Measurements from ENCODE around the gene CNN3. TPM values are rescaled to one million over a fixed set of nuclear protein-coding genes. Genes with fewer than 3 reads are reported as not detected.

CNN3 gene
- total RNA-seq, 1 experiment from 2014 or later, result 260 TPM

DNA sequence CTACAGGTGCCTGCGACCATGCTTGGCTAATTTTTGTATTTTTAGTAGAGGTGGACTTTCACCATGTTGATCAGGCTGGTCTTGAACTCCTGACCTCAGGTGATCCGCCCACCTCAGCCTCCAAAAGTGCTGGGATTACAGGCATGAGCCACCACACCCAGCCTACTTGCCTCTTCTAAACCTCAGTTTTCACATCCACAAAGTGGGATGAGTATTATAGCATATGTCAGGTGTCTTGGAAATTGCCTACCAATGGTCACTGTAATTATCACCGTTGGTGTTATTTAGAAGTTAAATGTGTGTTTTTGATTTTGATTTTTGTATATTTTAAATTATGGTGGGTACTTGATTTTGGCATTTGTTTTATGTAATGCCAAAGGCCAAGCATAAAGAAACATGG is 70.0 kb downstream of the CNN3 start:
- no peak for DNase-seq (ENCODE audit: low spot score)
- H3K27ac ChIP-seq (ENCODE audit: low read depth, low read length, poor library complexity, severe bottlenecking), result no peak overlapping the region
- no peak overlapping the region for H3K4me3 ChIP-seq (ENCODE audit: low read depth, low read length, poor library complexity, severe bottlenecking)
- no TSS peak for BruUV-seq (replicated peaks)
- CTCF ChIA-PET, result interaction anchor here (0.7 to 4.6 kb wide), 3 partner anchors 186 to 377 kb away, joined by 4 to 103 read pairs (median 4); no protein-coding TSS in a partner anchor
- no peak for TF ChIP-seq EZH2 (IDR thresholded peaks at IDR 0.05; ENCODE audit: borderline replicate concordance, low read depth, low read length, poor library complexity, severe bottlenecking)
- no peaks in the 10 kb centered on the region for H3K4me1 ChIP-seq (ENCODE audit: insufficient read depth, low read length, poor library complexity, severe bottlenecking)
- no peaks in the 10 kb centered on the region for H3K36me3 ChIP-seq (ENCODE audit: insufficient read depth, low read length, poor library complexity, severe bottlenecking)
- no peaks in the 10 kb centered on the region for H3K9me3 ChIP-seq (ENCODE audit: low read depth, low read length, poor library complexity, severe bottlenecking)
- no peaks in the 10 kb centered on the region for H3K27me3 ChIP-seq (replicated peaks; ENCODE audit: insufficient read depth, low read depth, low read length, poor library complexity)
- intact Hi-C loops (cut with micrococcal nuclease; ENCODE audit: unreplicated experiment), result no loop called here
- POLR2A ChIA-PET (ENCODE audit: low non-redundant PET), result no interaction called here

DNA sequence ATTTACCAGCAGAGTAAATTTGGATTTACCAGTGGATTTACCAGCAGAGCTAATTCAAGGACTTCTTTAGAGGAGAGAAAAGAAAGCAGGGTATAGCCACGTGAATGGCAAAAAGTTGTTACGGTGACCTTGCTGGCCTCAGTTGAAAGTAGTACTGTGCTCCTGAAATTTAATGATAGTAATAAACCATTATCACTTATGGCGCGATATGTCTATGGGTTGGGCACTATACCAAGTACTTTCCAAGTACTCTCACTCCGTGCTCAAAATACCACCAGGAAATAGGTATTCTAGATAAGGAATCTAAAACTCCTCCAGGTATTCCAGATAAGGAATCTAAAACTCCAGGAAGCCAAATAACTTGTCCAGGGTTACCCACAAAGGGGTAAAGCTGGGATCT is 70.9 kb downstream of the CNN3 start:
- ChIA-PET POLR2A (ENCODE audit: low non-redundant PET) (no interaction called here), CTCF (interaction anchor here (2.7 to 4.6 kb wide), 2 partner anchors 185 to 187 kb away, joined by 103 to 118 read pairs; no protein-coding TSS in a partner anchor)
- Histone ChIP-seq H3K27ac (ENCODE audit: low read depth, low read length, poor library complexity, severe bottlenecking) (no peak overlapping the region), H3K4me3 (ENCODE audit: low read depth, low read length, poor library complexity, severe bottlenecking) (no peak overlapping the region), H3K27me3 (replicated peaks; ENCODE audit: insufficient read depth, low read depth, low read length, poor library complexity) (no peaks in the 10 kb centered on the region), H3K36me3 (ENCODE audit: insufficient read depth, low read length, poor library complexity, severe bottlenecking) (no peaks in the 10 kb centered on the region), H3K4me1 (ENCODE audit: insufficient read depth, low read length, poor library complexity, severe bottlenecking) (no peaks in the 10 kb centered on the region), H3K9me3 (ENCODE audit: low read depth, low read length, poor library complexity, severe bottlenecking) (no peaks in the 10 kb centered on the region)
- no peak for DNase-seq (ENCODE audit: low spot score)
- intact Hi-C loops (cut with micrococcal nuclease; ENCODE audit: unreplicated experiment), result no loop called here
- TF ChIP-seq EZH2 (IDR thresholded peaks at IDR 0.05; ENCODE audit: borderline replicate concordance, low read depth, low read length, poor library complexity, severe bottlenecking), result no peak
- TF ChIP-seq, protein P1, sequence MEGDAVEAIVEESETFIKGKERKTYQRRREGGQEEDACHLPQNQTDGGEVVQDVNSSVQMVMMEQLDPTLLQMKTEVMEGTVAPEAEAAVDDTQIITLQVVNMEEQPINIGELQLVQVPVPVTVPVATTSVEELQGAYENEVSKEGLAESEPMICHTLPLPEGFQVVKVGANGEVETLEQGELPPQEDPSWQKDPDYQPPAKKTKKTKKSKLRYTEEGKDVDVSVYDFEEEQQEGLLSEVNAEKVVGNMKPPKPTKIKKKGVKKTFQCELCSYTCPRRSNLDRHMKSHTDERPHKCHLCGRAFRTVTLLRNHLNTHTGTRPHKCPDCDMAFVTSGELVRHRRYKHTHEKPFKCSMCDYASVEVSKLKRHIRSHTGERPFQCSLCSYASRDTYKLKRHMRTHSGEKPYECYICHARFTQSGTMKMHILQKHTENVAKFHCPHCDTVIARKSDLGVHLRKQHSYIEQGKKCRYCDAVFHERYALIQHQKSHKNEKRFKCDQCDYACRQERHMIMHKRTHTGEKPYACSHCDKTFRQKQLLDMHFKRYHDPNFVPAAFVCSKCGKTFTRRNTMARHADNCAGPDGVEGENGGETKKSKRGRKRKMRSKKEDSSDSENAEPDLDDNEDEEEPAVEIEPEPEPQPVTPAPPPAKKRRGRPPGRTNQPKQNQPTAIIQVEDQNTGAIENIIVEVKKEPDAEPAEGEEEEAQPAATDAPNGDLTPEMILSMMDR (conservative IDR thresholded peaks at IDR 0.05; ENCODE audit: low read depth, low read length), result no peak
- BruUV-seq (replicated peaks), result no TSS peak

DNA sequence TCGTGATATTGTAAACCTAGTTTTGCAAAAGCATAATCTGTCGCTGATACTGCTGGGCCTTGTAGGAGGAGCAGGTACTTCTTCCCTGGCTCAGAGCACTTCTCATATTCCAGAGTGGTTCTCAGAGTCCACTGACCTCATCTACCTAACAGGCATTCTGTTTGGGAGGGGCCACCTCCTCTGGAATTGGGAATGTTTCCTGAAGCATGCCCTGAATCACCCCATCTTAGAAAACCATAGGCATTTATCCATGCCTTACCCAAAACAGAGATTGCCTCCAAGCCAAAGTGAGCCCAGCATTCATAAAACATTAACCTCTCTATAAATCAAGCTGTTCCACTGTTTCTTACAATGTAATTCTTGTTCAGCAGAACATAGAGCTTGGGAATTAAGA is 71.6 kb downstream of the CNN3 start:
- H3K9me3 ChIP-seq (ENCODE audit: low read depth, low read length, poor library complexity, severe bottlenecking), result no peaks in the 10 kb centered on the region
- no TSS peak for BruUV-seq (replicated peaks)
- intact Hi-C loops (cut with micrococcal nuclease; ENCODE audit: unreplicated experiment), result loop anchor here (2.0 kb wide), 1 partner anchor 69 kb away; no protein-coding TSS in a partner anchor
- POLR2A ChIA-PET (ENCODE audit: low non-redundant PET), result no interaction called here
- H3K4me3 ChIP-seq (ENCODE audit: low read depth, low read length, poor library complexity, severe bottlenecking), result no peak overlapping the region
- no peak for DNase-seq (ENCODE audit: low spot score)
- no peak overlapping the region for H3K27ac ChIP-seq (ENCODE audit: low read depth, low read length, poor library complexity, severe bottlenecking)
- no peaks in the 10 kb centered on the region for H3K4me1 ChIP-seq (ENCODE audit: insufficient read depth, low read length, poor library complexity, severe bottlenecking)
- H3K36me3 ChIP-seq (ENCODE audit: insufficient read depth, low read length, poor library complexity, severe bottlenecking), result no peaks in the 10 kb centered on the region
- TF ChIP-seq, protein P1 (conservative IDR thresholded peaks at IDR 0.05; ENCODE audit: low read depth, low read length), result no peak
- no peak for TF ChIP-seq EZH2 (IDR thresholded peaks at IDR 0.05; ENCODE audit: borderline replicate concordance, low read depth, low read length, poor library complexity, severe bottlenecking)
- CTCF ChIA-PET, result interaction anchor here (0.6 to 4.6 kb wide), 4 partner anchors 47 to 262 kb away, joined by 7 to 118 read pairs (median 56); partner anchors contain the start of gene TLCD4
- H3K27me3 ChIP-seq (replicated peaks; ENCODE audit: insufficient read depth, low read depth, low read length, poor library complexity), result no peaks in the 10 kb centered on the region
